SK-N-SH treated with all-trans-retinoic acid at 6 μM for 48 hours (cell line): ENCODE results near the gene NPAS2.

ENCODE experiments used
- ATAC-seq: fragments of 200-7000 bp; cut with Tn5 transposase; 3 replicates; pipeline ENCODE4 v1.9.1; 2020; ENCODE audit warnings: mild to moderate bottlenecking, moderate library complexity
- ARNTL ChIP-seq: fragments of 450-650 bp; formaldehyde crosslinking; IDR thresholded peaks from 2 replicates; pipeline ENCODE4 v1.5.0; 2020; ENCODE audit warnings: low read depth, mild to moderate bottlenecking, moderate library complexity, borderline replicate concordance
- BACH2 ChIP-seq: fragments of 250-450 bp; sonication (Bioruptor Pico); IDR thresholded peaks from 2 replicates; pipeline ENCODE4 v1.9.0; 2021; ENCODE audit warnings: mild to moderate bottlenecking, borderline replicate concordance
- CSDC2 ChIP-seq: fragments of 250-450 bp; sonication (Bioruptor Pico); IDR thresholded peaks from 2 replicates; pipeline ENCODE4 v1.5.0; 2020; ENCODE audit warnings: mild to moderate bottlenecking, moderate library complexity
- ESRRG ChIP-seq: fragments of 250-450 bp; sonication (Bioruptor Pico); IDR thresholded peaks from 2 replicates; pipeline ENCODE4 v1.6.1; 2021; ENCODE audit warnings: mild to moderate bottlenecking
- GLIS3 ChIP-seq: fragments of 250-450 bp; sonication (Bioruptor Pico); IDR thresholded peaks from 2 replicates; pipeline ENCODE4 v1.5.0; 2020; ENCODE audit warnings: mild to moderate bottlenecking, moderate library complexity
- ISL1 ChIP-seq: fragments of 250-450 bp; sonication (Bioruptor Pico); IDR thresholded peaks from 2 replicates; pipeline ENCODE4 v2.1.2; 2022; ENCODE audit warnings: mild to moderate bottlenecking, moderate library complexity
- OSR1 ChIP-seq: fragments of 250-450 bp; sonication (Bioruptor Pico); IDR thresholded peaks from 2 replicates; pipeline ENCODE4 v1.8.0; 2022; ENCODE audit warnings: moderate library complexity, mild to moderate bottlenecking, inconsistent platforms
- PATZ1 ChIP-seq: fragments of 250-450 bp; sonication (Bioruptor Pico); IDR thresholded peaks from 2 replicates; pipeline ENCODE4 v1.8.0; 2020; ENCODE audit warnings: mild to moderate bottlenecking, moderate library complexity, borderline replicate concordance
- PPARA ChIP-seq: fragments of 250-450 bp; sonication (Bioruptor Pico); IDR thresholded peaks from 2 replicates; pipeline ENCODE4 v1.5.0; 2020; ENCODE audit warnings: mild to moderate bottlenecking, borderline replicate concordance
- RARB ChIP-seq: fragments of 250-450 bp; sonication (Bioruptor Pico); IDR thresholded peaks from 2 replicates; pipeline ENCODE4 v1.8.0; 2021; ENCODE audit warnings: mild to moderate bottlenecking, moderate library complexity
- SNAI2 ChIP-seq: fragments of 250-450 bp; sonication (Bioruptor Pico); IDR thresholded peaks from 2 replicates; pipeline ENCODE4 v1.5.0; 2020; ENCODE audit warnings: mild to moderate bottlenecking, moderate library complexity
- TOX ChIP-seq: fragments of 250-450 bp; sonication (Bioruptor Pico); IDR thresholded peaks from 2 replicates; pipeline ENCODE4 v1.8.0; 2021; ENCODE audit warnings: mild to moderate bottlenecking, moderate library complexity, borderline replicate concordance
- TSHZ2 ChIP-seq: fragments of 250-450 bp; sonication (Bioruptor Pico); IDR thresholded peaks from 2 replicates; pipeline ENCODE4 v1.5.0; 2020; ENCODE audit warnings: mild to moderate bottlenecking, moderate library complexity
- ZC3H10 ChIP-seq: fragments of 250-450 bp; sonication (Bioruptor Pico); IDR thresholded peaks from 2 replicates; pipeline ENCODE4 v1.5.1; 2021; ENCODE audit warnings: mild to moderate bottlenecking, moderate library complexity
- ZFP3 ChIP-seq: fragments of 250-450 bp; sonication (Bioruptor Pico); IDR thresholded peaks from 2 replicates; pipeline ENCODE4 v1.5.0; 2020; ENCODE audit warnings: mild to moderate bottlenecking, moderate library complexity
- ZFP30 ChIP-seq: fragments of 450-650 bp; formaldehyde crosslinking; IDR thresholded peaks from 2 replicates; pipeline ENCODE4 v1.5.0; 2022; ENCODE audit warnings: mild to moderate bottlenecking, moderate library complexity
- TF ChIP-seq, protein P1 (sequence below): fragments of 250-450 bp; sonication (Bioruptor Pico); IDR thresholded peaks from 2 replicates; pipeline ENCODE4 v1.8.0; 2021; ENCODE audit warnings: low read depth, mild to moderate bottlenecking, moderate library complexity, borderline replicate concordance
- TF ChIP-seq, protein P2 (sequence below): fragments of 250-450 bp; sonication (Bioruptor Pico); IDR thresholded peaks from 2 replicates; pipeline ENCODE4 v1.5.1; 2021; ENCODE audit warnings: mild to moderate bottlenecking, moderate library complexity

The NPAS2 gene

DNA sequence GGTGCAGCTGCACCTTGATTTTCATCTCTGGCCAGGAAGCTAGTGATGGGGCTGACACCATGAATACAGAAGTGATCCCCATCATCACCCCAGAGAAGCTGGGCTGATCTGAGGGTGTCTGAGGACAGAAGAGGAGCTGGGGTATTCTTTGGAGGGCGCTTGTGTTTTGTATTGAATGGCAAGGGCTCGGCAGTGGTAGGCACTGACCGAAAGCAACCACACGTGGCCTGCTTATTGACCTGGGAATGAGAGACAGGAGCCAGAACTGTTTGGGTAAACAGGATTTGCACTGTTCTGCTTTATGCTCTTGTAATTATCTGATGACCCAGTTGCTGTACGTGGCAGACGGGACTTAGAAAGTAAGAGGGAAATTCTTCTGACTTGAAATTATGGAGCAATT lies 119.5 kb downstream of the NPAS2 start:
- TF ChIP-seq ISL1 (CRISPR knock-in tag) (no peak), SNAI2 (no peak)
- no peak for ATAC-seq

GRCh38 chr2:100940240-100940639 lies 120.3 kb downstream of the NPAS2 start:
- ATAC-seq, result no peak
- TF ChIP-seq ZC3H10 (CRISPR knock-in tag) (no peak), BACH2 (CRISPR knock-in tag) (no peak), PATZ1 (no peak), ARNTL (CRISPR knock-in tag) (no peak), ZFP30 (CRISPR knock-in tag) (no peak), TSHZ2 (no peak)
- TF ChIP-seq, protein P1, sequence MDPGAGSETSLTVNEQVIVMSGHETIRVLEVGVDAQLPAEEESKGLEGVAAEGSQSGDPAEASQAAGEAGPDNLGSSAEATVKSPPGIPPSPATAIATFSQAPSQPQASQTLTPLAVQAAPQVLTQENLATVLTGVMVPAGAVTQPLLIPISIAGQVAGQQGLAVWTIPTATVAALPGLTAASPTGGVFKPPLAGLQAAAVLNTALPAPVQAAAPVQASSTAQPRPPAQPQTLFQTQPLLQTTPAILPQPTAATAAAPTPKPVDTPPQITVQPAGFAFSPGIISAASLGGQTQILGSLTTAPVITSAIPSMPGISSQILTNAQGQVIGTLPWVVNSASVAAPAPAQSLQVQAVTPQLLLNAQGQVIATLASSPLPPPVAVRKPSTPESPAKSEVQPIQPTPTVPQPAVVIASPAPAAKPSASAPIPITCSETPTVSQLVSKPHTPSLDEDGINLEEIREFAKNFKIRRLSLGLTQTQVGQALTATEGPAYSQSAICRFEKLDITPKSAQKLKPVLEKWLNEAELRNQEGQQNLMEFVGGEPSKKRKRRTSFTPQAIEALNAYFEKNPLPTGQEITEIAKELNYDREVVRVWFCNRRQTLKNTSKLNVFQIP (CRISPR knock-in tag), result no peak
- TF ChIP-seq, all 23 proteins: peak for 0

- no peak for TF ChIP-seq RARB (CRISPR knock-in tag)
- no peak for TF ChIP-seq CSDC2 (CRISPR knock-in tag)
- no peak for TF ChIP-seq GLIS3 (CRISPR knock-in tag)
- TF ChIP-seq ZC3H10 (CRISPR knock-in tag), result no peak
- TF ChIP-seq ZFP30 (CRISPR knock-in tag), result no peak
- no peak for TF ChIP-seq OSR1 (CRISPR knock-in tag)
- TF ChIP-seq PATZ1, result no peak
- no peak for TF ChIP-seq BACH2 (CRISPR knock-in tag)
- TF ChIP-seq ARNTL (CRISPR knock-in tag), result no peak
- TF ChIP-seq ZFP3 (CRISPR knock-in tag), result no peak
- TF ChIP-seq TOX (CRISPR knock-in tag), result no peak
- TF ChIP-seq SNAI2, result no peak
- TF ChIP-seq ESRRG (CRISPR knock-in tag), result no peak
- TF ChIP-seq, protein P2, sequence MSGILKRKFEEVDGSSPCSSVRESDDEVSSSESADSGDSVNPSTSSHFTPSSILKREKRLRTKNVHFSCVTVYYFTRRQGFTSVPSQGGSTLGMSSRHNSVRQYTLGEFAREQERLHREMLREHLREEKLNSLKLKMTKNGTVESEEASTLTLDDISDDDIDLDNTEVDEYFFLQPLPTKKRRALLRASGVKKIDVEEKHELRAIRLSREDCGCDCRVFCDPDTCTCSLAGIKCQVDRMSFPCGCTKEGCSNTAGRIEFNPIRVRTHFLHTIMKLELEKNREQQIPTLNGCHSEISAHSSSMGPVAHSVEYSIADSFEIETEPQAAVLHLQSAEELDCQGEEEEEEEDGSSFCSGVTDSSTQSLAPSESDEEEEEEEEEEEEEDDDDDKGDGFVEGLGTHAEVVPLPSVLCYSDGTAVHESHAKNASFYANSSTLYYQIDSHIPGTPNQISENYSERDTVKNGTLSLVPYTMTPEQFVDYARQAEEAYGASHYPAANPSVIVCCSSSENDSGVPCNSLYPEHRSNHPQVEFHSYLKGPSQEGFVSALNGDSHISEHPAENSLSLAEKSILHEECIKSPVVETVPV (CRISPR knock-in tag), result no peak
- TF ChIP-seq, protein P1 (CRISPR knock-in tag), result no peak
- no peak for TF ChIP-seq TSHZ2
- no peak for TF ChIP-seq PPARA (CRISPR knock-in tag)
- no peak for ATAC-seq
These were observed 121.1 kb downstream of the NPAS2 start for GRCh38 chr2:100940766-100941645.
